ENCODE results near the gene SCYGR6. TPM values are rescaled to one million over a fixed set of nuclear protein-coding genes. Genes with fewer than 3 reads are reported as not detected.

SCYGR6 gene
- total and polyA plus RNA-seq, 2 of the 8 experiments (the other 6 are each of a cell fraction or from before 2014, with no cell fraction given): not detected

GRCh38 chr2:227716501-227716900 lies 8.1 kb downstream of the SCYGR6 start:
- Histone ChIP-seq H3K18ac (ENCODE audit: extremely low read depth, low read length) (no peak overlapping the region), H3K79me1 (ENCODE audit: low read depth, low read length) (no peaks in the 10 kb centered on the region), H3K4me1 (replicated peaks in 1 of 4; ENCODE audit: control insufficient read depth in 3 of 4, insufficient read depth in 4 of 4, low read length in 3 of 4) (peaks cover 0 to 4% (median under 1%) of the 10 kb centered on the region in 4 experiments; a peak in 3 of 7 replicates), H3K9ac (replicated peaks in 1 of 4; ENCODE audit: extremely low read depth in 1 of 4, low read depth in 3 of 4, low read length in 3 of 4) (no peak overlapping the region), H3K9me3 (ENCODE audit: insufficient read depth in 2 of 2, low read depth in 1 of 2, low read length in 1 of 2) (no peaks in the 10 kb centered on the region), H2BK15ac (ENCODE audit: low read length) (no peak overlapping the region), H3K14ac (ENCODE audit: insufficient read length) (no peak overlapping the region), H2AFZ (ENCODE audit: low read length) (no peak overlapping the region), H3K4ac (replicated peaks; ENCODE audit: insufficient read length, low read depth, low read length) (no peak overlapping the region), H3K23me2 (ENCODE audit: low read depth, low read length) (no peaks in the 10 kb centered on the region; the same call in 1 of the 2 replicates), H2AK5ac (ENCODE audit: low read depth, low read length) (no peak overlapping the region), H4K20me1 (replicated peaks in 1 of 2; ENCODE audit: control insufficient read depth in 1 of 2, insufficient read depth in 2 of 2, low read length in 2 of 2) (no peaks in the 10 kb centered on the region), H4K5ac (ENCODE audit: insufficient read length, low read depth, low read length) (no peak overlapping the region), H3K79me2 (ENCODE audit: control insufficient read depth in 1 of 2, insufficient read depth in 2 of 2, low read length in 2 of 2) (no peaks in the 10 kb centered on the region), H2BK5ac (ENCODE audit: low read depth, low read length) (no peak overlapping the region), H4K91ac (replicated peaks; ENCODE audit: insufficient read length, low read length) (no peak overlapping the region), H3K27me3 (replicated peaks in 1 of 4; ENCODE audit: control insufficient read depth in 3 of 4, extremely low read depth in 1 of 4, insufficient read depth in 3 of 4, low read length in 3 of 4) (no peaks in the 10 kb centered on the region; a peak in 1 of 7 replicates), H3K56ac (replicated peaks; ENCODE audit: insufficient read length, low read depth, low read length) (no peak overlapping the region), H3K27ac (ENCODE audit: low read depth, low read length) (no peak overlapping the region), H3K4me3 (ENCODE audit: extremely low read depth in 1 of 4, insufficient read depth in 2 of 4, low read depth in 3 of 4, low read length in 4 of 4) (no peak overlapping the region), H2BK120ac (replicated peaks; ENCODE audit: low read depth, low read length) (no peak overlapping the region), H3K23ac (ENCODE audit: insufficient read length) (no peak overlapping the region), H3K4me2 (ENCODE audit: insufficient read depth in 1 of 2, low read depth in 2 of 2, low read length in 2 of 2) (no peak overlapping the region), H4K8ac (ENCODE audit: extremely low read depth, insufficient read depth, low read length) (no peak overlapping the region), H3K36me3 (ENCODE audit: control insufficient read depth in 2 of 4, insufficient read depth in 4 of 4, low read length in 3 of 4) (no peaks in the 10 kb centered on the region), H2BK12ac (ENCODE audit: low read depth, low read length) (no peak overlapping the region), H2BK20ac (ENCODE audit: low read length) (no peak overlapping the region)
- CTCF ChIA-PET (ENCODE audit: partially characterized antibody): interaction anchor here (0.7 to 2.3 kb wide), 7 partner anchors 9 to 58 kb away, joined by 3 to 12 read pairs (median 4); no protein-coding TSS in a partner anchor
- 97% methylated on average over 2 of the region's 2 CpGs; no CpG with 5 or more reads in 1 of the 2 experiments for WGBS, 2 experiments (ENCODE audit: extremely low coverage in 1 of 2, insufficient coverage in 1 of 2, insufficient read length in 1 of 2, insufficient replicate concordance in 2 of 2, low coverage in 1 of 2, low lambda C conversion rate in 2 of 2, missing lambda C conversion rate in 1 of 2)
- no peak for FAIRE-seq
- DNase-seq (ENCODE audit: low read depth in 1 of 2, low spot score in 2 of 2): no peak
- POLR2A ChIA-PET (ENCODE audit: partially characterized antibody): no interaction called here
- TF ChIP-seq ASH2L (IDR thresholded peaks at IDR 0.05; ENCODE audit: low read length) (no peak), CHD2 (IDR thresholded peaks at IDR 0.05; ENCODE audit: low read length) (no peak)
- TF ChIP-seq, protein P1, sequence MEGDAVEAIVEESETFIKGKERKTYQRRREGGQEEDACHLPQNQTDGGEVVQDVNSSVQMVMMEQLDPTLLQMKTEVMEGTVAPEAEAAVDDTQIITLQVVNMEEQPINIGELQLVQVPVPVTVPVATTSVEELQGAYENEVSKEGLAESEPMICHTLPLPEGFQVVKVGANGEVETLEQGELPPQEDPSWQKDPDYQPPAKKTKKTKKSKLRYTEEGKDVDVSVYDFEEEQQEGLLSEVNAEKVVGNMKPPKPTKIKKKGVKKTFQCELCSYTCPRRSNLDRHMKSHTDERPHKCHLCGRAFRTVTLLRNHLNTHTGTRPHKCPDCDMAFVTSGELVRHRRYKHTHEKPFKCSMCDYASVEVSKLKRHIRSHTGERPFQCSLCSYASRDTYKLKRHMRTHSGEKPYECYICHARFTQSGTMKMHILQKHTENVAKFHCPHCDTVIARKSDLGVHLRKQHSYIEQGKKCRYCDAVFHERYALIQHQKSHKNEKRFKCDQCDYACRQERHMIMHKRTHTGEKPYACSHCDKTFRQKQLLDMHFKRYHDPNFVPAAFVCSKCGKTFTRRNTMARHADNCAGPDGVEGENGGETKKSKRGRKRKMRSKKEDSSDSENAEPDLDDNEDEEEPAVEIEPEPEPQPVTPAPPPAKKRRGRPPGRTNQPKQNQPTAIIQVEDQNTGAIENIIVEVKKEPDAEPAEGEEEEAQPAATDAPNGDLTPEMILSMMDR (IDR thresholded peaks at IDR 0.05; ENCODE audit: control extremely low read depth in 1 of 3, insufficient read depth in 1 of 3, low read depth in 1 of 3, low read length in 3 of 3): no peak

All from H1 (cell line).